Measurements from ENCODE around the gene RNF220. TPM values are rescaled to one million over a fixed set of nuclear protein-coding genes. Genes with fewer than 3 reads are reported as not detected.

RNF220 gene
- total RNA-seq, 1 donor from 2014 or later, result 47.1 TPM

GRCh38 chr1:44524655-44525500, 119.8 kb downstream of the RNF220 start:
- TF ChIP-seq EZH2 (IDR thresholded peaks at IDR 0.05; ENCODE audit: insufficient read depth, low read length) (no peak), CTCF (IDR thresholded peaks at IDR 0.05; ENCODE audit: insufficient read depth, low read depth, low read length) (no peak)
- Mint-ChIP-seq H3K4me3 (ENCODE audit: unreplicated experiment) (no peak overlapping the region), H3K27ac (ENCODE audit: unreplicated experiment) (no peak overlapping the region), H3K9me3 (ENCODE audit: unreplicated experiment) (no peaks in the 10 kb centered on the region), H3K36me3 (ENCODE audit: low read depth, unreplicated experiment) (peaks cover 3% of the 10 kb centered on the region), H3K4me1 (ENCODE audit: low read depth, unreplicated experiment) (no peaks in the 10 kb centered on the region), H3K27me3 (ENCODE audit: low read depth, unreplicated experiment) (peaks cover 3% of the 10 kb centered on the region)
- no peak for FAIRE-seq
- Histone ChIP-seq H3K27ac (ENCODE audit: low read depth, low read length) (no peak overlapping the region), H3K9me3 (ENCODE audit: insufficient read depth, low read depth, low read length) (no peaks in the 10 kb centered on the region), H3K27me3 (ENCODE audit: insufficient read depth, low read length) (peaks cover 23% of the 10 kb centered on the region), H3K4me3 (ENCODE audit: insufficient read depth, low read depth, low read length) (no peak overlapping the region), H2AFZ (ENCODE audit: low read depth, low read length) (peak overlapping the region; percentile 34), H3K4me1 (ENCODE audit: insufficient read depth, low read length) (no peaks in the 10 kb centered on the region), H3K4me2 (ENCODE audit: low read length) (peak overlapping the region; percentile 75), H3K79me2 (ENCODE audit: insufficient read depth, low read length) (no peaks in the 10 kb centered on the region), H3K9ac (ENCODE audit: low read length) (peak overlapping the region; percentile 46), H3K36me3 (ENCODE audit: insufficient read depth, low read length) (no peaks in the 10 kb centered on the region), H4K20me1 (ENCODE audit: insufficient read depth, low read length) (no peaks in the 10 kb centered on the region)
- DNase-seq (ENCODE audit: low read depth), result no peak

- Histone ChIP-seq H3K27ac (ENCODE audit: low read depth, low read length) (no peak overlapping the region), H3K36me3 (ENCODE audit: insufficient read depth, low read length) (no peaks in the 10 kb centered on the region), H3K79me2 (ENCODE audit: insufficient read depth, low read length) (no peaks in the 10 kb centered on the region), H4K20me1 (ENCODE audit: insufficient read depth, low read length) (no peaks in the 10 kb centered on the region), H3K27me3 (ENCODE audit: insufficient read depth, low read length) (peaks cover 23% of the 10 kb centered on the region), H3K9ac (ENCODE audit: low read length) (no peak overlapping the region), H2AFZ (ENCODE audit: low read depth, low read length) (no peak overlapping the region), H3K4me1 (ENCODE audit: insufficient read depth, low read length) (peaks cover under 1% of the 10 kb centered on the region), H3K4me3 (ENCODE audit: insufficient read depth, low read depth, low read length) (no peak overlapping the region), H3K9me3 (ENCODE audit: insufficient read depth, low read depth, low read length) (no peaks in the 10 kb centered on the region), H3K4me2 (ENCODE audit: low read length) (no peak overlapping the region)
- Mint-ChIP-seq H3K9me3 (ENCODE audit: unreplicated experiment) (no peaks in the 10 kb centered on the region), H3K27ac (ENCODE audit: unreplicated experiment) (no peak overlapping the region), H3K4me1 (ENCODE audit: low read depth, unreplicated experiment) (no peaks in the 10 kb centered on the region), H3K27me3 (ENCODE audit: low read depth, unreplicated experiment) (peaks cover 3% of the 10 kb centered on the region), H3K4me3 (ENCODE audit: unreplicated experiment) (no peak overlapping the region), H3K36me3 (ENCODE audit: low read depth, unreplicated experiment) (no peaks in the 10 kb centered on the region)
- no peak for TF ChIP-seq CTCF (IDR thresholded peaks at IDR 0.05; ENCODE audit: insufficient read depth, low read depth, low read length)
- TF ChIP-seq EZH2 (IDR thresholded peaks at IDR 0.05; ENCODE audit: insufficient read depth, low read length), result no peak
- no peak for FAIRE-seq
- no peak for DNase-seq (ENCODE audit: low read depth)
Observed at GRCh38 chr1:44526295-44527073, 121.4 kb downstream of the RNF220 start.

Measured in astrocyte (in vitro differentiated cells and primary cell).